GM23338 (cell line): Measurements from ENCODE around the gene UGT1A4. TPM values are rescaled to one million over a fixed set of nuclear protein-coding genes. Genes with fewer than 3 reads are reported as not detected.

Experiments
- ATAC-seq: fragments of 200-7000 bp; cut with Tn5 transposase; 3 replicates; pipeline ENCODE4 v1.9.1; 2020
- DNase-seq: peaks from one replicate; pipeline ENCODE4 v3.0.0-alpha.2; 2015; ENCODE audit warnings: low spot score
- H2AFZ ChIP-seq: fragments of 200-600 bp; sonication (generic); 2 replicates; pipeline ENCODE4 v1.8.0; 2016; ENCODE audit warnings: antibody characterized with exemption, mild to moderate bottlenecking, moderate library complexity
- H3F3A ChIP-seq: fragments of 200-600 bp; sonication (generic); replicated peaks from 2 replicates; pipeline ENCODE4 v1.8.0; 2017; ENCODE audit warnings: antibody characterized with exemption, mixed run types, low read depth
- H3K27ac ChIP-seq: fragments of 200-600 bp; sonication (generic); 2 replicates; pipeline ENCODE4 v1.6.1; 2016; ENCODE audit warnings: low read depth
- H3K27me3 ChIP-seq: fragments of 200-600 bp; sonication (generic); 2 replicates; pipeline ENCODE4 v1.8.0; 2016; ENCODE audit warnings: mild to moderate bottlenecking, mixed run types, moderate library complexity; ENCODE audit not compliant: insufficient read depth
- H3K36me3 ChIP-seq: fragments of 200-600 bp; sonication (generic); 2 replicates; pipeline ENCODE4 v1.8.0; 2016; ENCODE audit warnings: mild to moderate bottlenecking; ENCODE audit not compliant: insufficient read depth
- H3K4me1 ChIP-seq: fragments of 200-600 bp; sonication (generic); 2 replicates; pipeline ENCODE4 v1.8.0; 2016; ENCODE audit warnings: mild to moderate bottlenecking, moderate library complexity; ENCODE audit not compliant: insufficient read depth
- H3K4me2 ChIP-seq: fragments of 200-600 bp; sonication (generic); 2 replicates; pipeline ENCODE4 v1.7.1; 2017; ENCODE audit warnings: mixed run types
- H3K4me3 ChIP-seq: fragments of 200-600 bp; sonication (generic); 2 replicates; pipeline ENCODE4 v1.6.1; 2016; ENCODE audit warnings: mixed run types
- H3K79me2 ChIP-seq: fragments of 200-600 bp; sonication (generic); replicated peaks from 2 replicates; pipeline ENCODE4 v1.8.0; 2017; ENCODE audit warnings: mild to moderate bottlenecking; ENCODE audit not compliant: insufficient read depth
- H3K9me2 ChIP-seq: fragments of 200-600 bp; sonication (generic); 2 replicates; pipeline ENCODE4 v1.8.0; 2017; ENCODE audit not compliant: insufficient read depth
- H4K20me1 ChIP-seq: fragments of 200-600 bp; sonication (generic); replicated peaks from 2 replicates; pipeline ENCODE4 v1.8.0; 2017; ENCODE audit warnings: mild to moderate bottlenecking; ENCODE audit not compliant: insufficient read depth
- H3K27ac Mint-ChIP-seq: 2 replicates; pipeline ENCODE4 v1.8.0; 2020; ENCODE audit warnings: inconsistent platforms, mild to moderate bottlenecking, moderate library complexity, mixed read lengths
- H3K27me3 Mint-ChIP-seq: 3 replicates; pipeline ENCODE4 v1.8.0; 2022; ENCODE audit warnings: low read depth, mild to moderate bottlenecking, moderate library complexity, mixed read lengths, inconsistent platforms; ENCODE audit not compliant: insufficient read depth, poor library complexity
- H3K36me3 Mint-ChIP-seq: 3 replicates; pipeline ENCODE4 v1.8.0; 2021; ENCODE audit warnings: low read depth, mild to moderate bottlenecking, inconsistent platforms, moderate library complexity, mixed read lengths
- H3K4me1 Mint-ChIP-seq: 3 replicates; pipeline ENCODE4 v1.8.0; 2020; ENCODE audit warnings: mild to moderate bottlenecking, inconsistent platforms, mixed read lengths
- H3K4me3 Mint-ChIP-seq: 3 replicates; pipeline ENCODE4 v1.8.0; 2021; ENCODE audit warnings: moderate library complexity, mild to moderate bottlenecking, inconsistent platforms, mixed read lengths
- H3K9me3 Mint-ChIP-seq: 3 replicates; pipeline ENCODE4 v1.8.0; 2020; ENCODE audit warnings: moderate library complexity, mild to moderate bottlenecking, inconsistent platforms, mixed read lengths
- CREB1 ChIP-seq: fragments of 250-450 bp; sonication (Bioruptor Pico); IDR thresholded peaks from 2 replicates; pipeline ENCODE4 v1.5.0; 2020; ENCODE audit warnings: low read depth, mild to moderate bottlenecking, moderate library complexity
- EZH2phosphoT487 ChIP-seq: fragments of 200-600 bp; sonication (generic); IDR thresholded peaks from one replicate; pipeline ENCODE4 v1.8.1; 2018; ENCODE audit warnings: antibody characterized with exemption; ENCODE audit not compliant: unreplicated experiment
- JUNB ChIP-seq: IDR thresholded peaks from one replicate; pipeline ENCODE4 v1.6.1; 2016; ENCODE audit warnings: antibody characterized with exemption; ENCODE audit not compliant: unreplicated experiment
- NANOG ChIP-seq: IDR thresholded peaks from 2 replicates; pipeline ENCODE4 v1.6.1; 2016; ENCODE audit warnings: antibody characterized with exemption, borderline replicate concordance
- POLR2AphosphoS5 ChIP-seq: IDR thresholded peaks from 2 replicates; pipeline ENCODE4 v1.6.1; 2016; ENCODE audit warnings: antibody characterized with exemption, low read depth
- STAT1 ChIP-seq: IDR thresholded peaks from one replicate; pipeline ENCODE4 v1.6.1; 2016; ENCODE audit warnings: antibody characterized with exemption; ENCODE audit not compliant: unreplicated experiment
- ZNF114 ChIP-seq: fragments of 250-450 bp; sonication (Bioruptor Pico); IDR thresholded peaks from 2 replicates; pipeline ENCODE4 v1.5.0; 2020; ENCODE audit warnings: mild to moderate bottlenecking, moderate library complexity
- ZNF331 ChIP-seq: fragments of 250-450 bp; sonication (Bioruptor Pico); IDR thresholded peaks from 2 replicates; pipeline ENCODE4 v1.5.0; 2020; ENCODE audit warnings: low read depth, mild to moderate bottlenecking, moderate library complexity
- polyA plus RNA-seq: library from polyadenylated mRNA; unstranded; fragments of >200 nt; fragmentation: Nextera tagmentation; extraction: Ambion mirVana; gene quantifications from 2 replicates; pipeline ENCODE4 v1.2.1, GENCODE V29; 2016
- total RNA-seq: library from RNA; depleted of rRNA; stranded (reverse); fragments of >200 nt; shearing (Covaris generic); gene quantifications from 2 replicates; pipeline ENCODE4 v1.2.3, GENCODE V29; 2014
- TF ChIP-seq, protein P1 (sequence below): IDR thresholded peaks from one replicate; pipeline ENCODE4 v1.6.1; 2018; ENCODE audit warnings: antibody characterized with exemption; ENCODE audit not compliant: unreplicated experiment
- TF ChIP-seq, protein P2 (sequence below): fragments of 250-450 bp; sonication (Bioruptor Pico); IDR thresholded peaks from 2 replicates; pipeline ENCODE4 v1.5.0; 2020; ENCODE audit warnings: mild to moderate bottlenecking, moderate library complexity

UGT1A4 gene
- total and polyA plus RNA-seq, 2 experiments from 2014 or later, result not detected

DNA sequence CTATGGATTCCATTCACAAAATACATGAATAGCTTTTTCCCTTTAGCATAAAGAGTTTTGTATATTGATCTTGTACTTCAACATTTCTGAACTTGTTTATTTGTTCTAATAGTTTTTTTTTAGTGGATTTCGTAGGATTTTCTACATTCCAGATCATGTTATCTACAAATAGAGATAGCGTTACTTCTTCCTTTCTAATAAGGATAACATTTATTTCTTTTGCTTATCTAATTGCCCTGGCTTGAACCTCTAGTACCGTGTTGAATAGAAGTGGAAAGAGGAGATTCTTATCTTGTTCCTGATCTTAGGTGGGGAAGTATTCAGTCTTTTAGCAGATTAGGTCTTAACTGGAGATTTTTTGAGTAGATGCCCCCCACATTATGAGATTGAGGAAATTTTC lies 16.3 kb upstream of the UGT1A4 start (continued):
- TF ChIP-seq, protein P1, sequence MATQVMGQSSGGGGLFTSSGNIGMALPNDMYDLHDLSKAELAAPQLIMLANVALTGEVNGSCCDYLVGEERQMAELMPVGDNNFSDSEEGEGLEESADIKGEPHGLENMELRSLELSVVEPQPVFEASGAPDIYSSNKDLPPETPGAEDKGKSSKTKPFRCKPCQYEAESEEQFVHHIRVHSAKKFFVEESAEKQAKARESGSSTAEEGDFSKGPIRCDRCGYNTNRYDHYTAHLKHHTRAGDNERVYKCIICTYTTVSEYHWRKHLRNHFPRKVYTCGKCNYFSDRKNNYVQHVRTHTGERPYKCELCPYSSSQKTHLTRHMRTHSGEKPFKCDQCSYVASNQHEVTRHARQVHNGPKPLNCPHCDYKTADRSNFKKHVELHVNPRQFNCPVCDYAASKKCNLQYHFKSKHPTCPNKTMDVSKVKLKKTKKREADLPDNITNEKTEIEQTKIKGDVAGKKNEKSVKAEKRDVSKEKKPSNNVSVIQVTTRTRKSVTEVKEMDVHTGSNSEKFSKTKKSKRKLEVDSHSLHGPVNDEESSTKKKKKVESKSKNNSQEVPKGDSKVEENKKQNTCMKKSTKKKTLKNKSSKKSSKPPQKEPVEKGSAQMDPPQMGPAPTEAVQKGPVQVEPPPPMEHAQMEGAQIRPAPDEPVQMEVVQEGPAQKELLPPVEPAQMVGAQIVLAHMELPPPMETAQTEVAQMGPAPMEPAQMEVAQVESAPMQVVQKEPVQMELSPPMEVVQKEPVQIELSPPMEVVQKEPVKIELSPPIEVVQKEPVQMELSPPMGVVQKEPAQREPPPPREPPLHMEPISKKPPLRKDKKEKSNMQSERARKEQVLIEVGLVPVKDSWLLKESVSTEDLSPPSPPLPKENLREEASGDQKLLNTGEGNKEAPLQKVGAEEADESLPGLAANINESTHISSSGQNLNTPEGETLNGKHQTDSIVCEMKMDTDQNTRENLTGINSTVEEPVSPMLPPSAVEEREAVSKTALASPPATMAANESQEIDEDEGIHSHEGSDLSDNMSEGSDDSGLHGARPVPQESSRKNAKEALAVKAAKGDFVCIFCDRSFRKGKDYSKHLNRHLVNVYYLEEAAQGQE, result no peak
- TF ChIP-seq EZH2phosphoT487 (no peak), JUNB (no peak), ZNF331 (CRISPR knock-in tag) (no peak), STAT1 (no peak)

DNA sequence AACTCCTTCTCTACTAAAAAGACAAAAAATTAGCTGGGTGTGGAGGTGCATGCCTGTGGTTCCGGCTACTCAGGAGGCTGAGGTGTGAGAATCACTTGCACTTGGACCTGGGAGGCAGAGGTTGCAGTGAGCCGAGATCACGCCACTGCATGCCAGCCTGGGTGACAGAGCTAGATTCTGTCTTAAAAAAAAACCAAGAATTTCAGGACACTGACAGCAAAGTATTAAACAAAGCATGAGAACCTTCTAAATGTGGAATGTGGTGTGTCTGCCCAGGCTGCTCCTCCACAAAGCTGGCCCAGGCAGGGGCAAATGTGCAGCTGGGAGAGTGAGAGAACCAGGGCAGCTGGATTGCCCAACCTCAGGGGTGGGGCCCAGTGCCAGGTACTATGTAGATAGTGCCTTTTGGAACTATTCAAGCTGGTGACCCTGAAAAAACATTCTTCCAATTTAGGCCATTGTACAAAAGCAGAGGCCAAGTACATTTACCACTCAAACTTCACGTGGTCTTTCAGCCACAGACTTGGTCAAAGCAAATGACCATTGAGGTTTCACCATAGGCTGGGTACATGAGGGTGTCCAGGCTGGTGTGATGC lies 12.5 kb upstream of the UGT1A4 start:
- Mint-ChIP-seq H3K4me1 (peaks cover under 1% of the 10 kb centered on the region; the same call in 1 of the 3 replicates), H3K4me3 (no peak overlapping the region), H3K27ac (no peak overlapping the region), H3K36me3 (no peaks in the 10 kb centered on the region), H3K9me3 (no peaks in the 10 kb centered on the region), H3K27me3 (peaks cover 2% of the 10 kb centered on the region)
- Histone ChIP-seq H3K9me2 (peaks cover 5% of the 10 kb centered on the region; the same call in 1 of the 2 replicates), H3K4me2 (no peak overlapping the region), H4K20me1 (no peaks in the 10 kb centered on the region), H2AFZ (no peak overlapping the region), H3K27ac (no peak overlapping the region), H3F3A (no peaks in the 10 kb centered on the region), H3K36me3 (no peaks in the 10 kb centered on the region), H3K4me1 (no peaks in the 10 kb centered on the region), H3K27me3 (no peaks in the 10 kb centered on the region), H3K4me3 (no peak overlapping the region), H3K79me2 (no peaks in the 10 kb centered on the region)
- DNase-seq (no peak), ATAC-seq (no peak)
- no peak for TF ChIP-seq EZH2phosphoT487
- TF ChIP-seq POLR2AphosphoS5, result no peak
- TF ChIP-seq, protein P2, sequence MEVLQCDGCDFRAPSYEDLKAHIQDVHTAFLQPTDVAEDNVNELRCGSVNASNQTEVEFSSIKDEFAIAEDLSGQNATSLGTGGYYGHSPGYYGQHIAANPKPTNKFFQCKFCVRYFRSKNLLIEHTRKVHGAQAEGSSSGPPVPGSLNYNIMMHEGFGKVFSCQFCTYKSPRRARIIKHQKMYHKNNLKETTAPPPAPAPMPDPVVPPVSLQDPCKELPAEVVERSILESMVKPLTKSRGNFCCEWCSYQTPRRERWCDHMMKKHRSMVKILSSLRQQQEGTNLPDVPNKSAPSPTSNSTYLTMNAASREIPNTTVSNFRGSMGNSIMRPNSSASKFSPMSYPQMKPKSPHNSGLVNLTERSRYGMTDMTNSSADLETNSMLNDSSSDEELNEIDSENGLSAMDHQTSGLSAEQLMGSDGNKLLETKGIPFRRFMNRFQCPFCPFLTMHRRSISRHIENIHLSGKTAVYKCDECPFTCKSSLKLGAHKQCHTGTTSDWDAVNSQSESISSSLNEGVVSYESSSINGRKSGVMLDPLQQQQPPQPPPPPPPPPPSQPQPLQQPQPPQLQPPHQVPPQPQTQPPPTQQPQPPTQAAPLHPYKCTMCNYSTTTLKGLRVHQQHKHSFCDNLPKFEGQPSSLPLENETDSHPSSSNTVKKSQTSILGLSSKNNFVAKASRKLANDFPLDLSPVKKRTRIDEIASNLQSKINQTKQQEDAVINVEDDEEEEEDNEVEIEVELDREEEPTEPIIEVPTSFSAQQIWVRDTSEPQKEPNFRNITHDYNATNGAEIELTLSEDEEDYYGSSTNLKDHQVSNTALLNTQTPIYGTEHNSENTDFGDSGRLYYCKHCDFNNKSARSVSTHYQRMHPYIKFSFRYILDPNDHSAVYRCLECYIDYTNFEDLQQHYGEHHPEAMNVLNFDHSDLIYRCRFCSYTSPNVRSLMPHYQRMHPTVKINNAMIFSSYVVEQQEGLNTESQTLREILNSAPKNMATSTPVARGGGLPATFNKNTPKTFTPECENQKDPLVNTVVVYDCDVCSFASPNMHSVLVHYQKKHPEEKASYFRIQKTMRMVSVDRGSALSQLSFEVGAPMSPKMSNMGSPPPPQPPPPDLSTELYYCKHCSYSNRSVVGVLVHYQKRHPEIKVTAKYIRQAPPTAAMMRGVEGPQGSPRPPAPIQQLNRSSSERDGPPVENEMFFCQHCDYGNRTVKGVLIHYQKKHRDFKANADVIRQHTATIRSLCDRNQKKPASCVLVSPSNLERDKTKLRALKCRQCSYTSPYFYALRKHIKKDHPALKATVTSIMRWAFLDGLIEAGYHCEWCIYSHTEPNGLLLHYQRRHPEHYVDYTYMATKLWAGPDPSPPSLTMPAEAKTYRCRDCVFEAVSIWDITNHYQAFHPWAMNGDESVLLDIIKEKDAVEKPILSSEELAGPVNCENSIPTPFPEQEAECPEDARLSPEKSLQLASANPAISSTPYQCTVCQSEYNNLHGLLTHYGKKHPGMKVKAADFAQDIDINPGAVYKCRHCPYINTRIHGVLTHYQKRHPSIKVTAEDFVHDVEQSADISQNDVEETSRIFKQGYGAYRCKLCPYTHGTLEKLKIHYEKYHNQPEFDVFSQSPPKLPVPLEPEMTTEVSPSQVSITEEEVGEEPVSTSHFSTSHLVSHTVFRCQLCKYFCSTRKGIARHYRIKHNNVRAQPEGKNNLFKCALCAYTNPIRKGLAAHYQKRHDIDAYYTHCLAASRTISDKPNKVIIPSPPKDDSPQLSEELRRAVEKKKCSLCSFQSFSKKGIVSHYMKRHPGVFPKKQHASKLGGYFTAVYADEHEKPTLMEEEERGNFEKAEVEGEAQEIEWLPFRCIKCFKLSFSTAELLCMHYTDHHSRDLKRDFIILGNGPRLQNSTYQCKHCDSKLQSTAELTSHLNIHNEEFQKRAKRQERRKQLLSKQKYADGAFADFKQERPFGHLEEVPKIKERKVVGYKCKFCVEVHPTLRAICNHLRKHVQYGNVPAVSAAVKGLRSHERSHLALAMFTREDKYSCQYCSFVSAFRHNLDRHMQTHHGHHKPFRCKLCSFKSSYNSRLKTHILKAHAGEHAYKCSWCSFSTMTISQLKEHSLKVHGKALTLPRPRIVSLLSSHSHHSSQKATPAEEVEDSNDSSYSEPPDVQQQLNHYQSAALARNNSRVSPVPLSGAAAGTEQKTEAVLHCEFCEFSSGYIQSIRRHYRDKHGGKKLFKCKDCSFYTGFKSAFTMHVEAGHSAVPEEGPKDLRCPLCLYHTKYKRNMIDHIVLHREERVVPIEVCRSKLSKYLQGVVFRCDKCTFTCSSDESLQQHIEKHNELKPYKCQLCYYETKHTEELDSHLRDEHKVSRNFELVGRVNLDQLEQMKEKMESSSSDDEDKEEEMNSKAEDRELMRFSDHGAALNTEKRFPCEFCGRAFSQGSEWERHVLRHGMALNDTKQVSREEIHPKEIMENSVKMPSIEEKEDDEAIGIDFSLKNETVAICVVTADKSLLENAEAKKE (CRISPR knock-in tag), result no peak
- TF ChIP-seq ZNF114 (CRISPR knock-in tag), result no peak
- TF ChIP-seq STAT1, result no peak
- TF ChIP-seq NANOG, result no peak
- TF ChIP-seq CREB1 (CRISPR knock-in tag), result no peak
- no peak for TF ChIP-seq ZNF331 (CRISPR knock-in tag)
- TF ChIP-seq, protein P1, result no peak
